Neuronal stem cell (in vitro differentiated cells): Measurements from ENCODE around the gene NINJ2.

Source experiments
- DNase-seq: peaks from one replicate; pipeline ENCODE4 v3.0.0-alpha.2; 2013; ENCODE audit warnings: low spot score
- H2AFZ ChIP-seq: one replicate; pipeline ENCODE4 v1.6.1; 2013; ENCODE audit warnings: mild to moderate bottlenecking, low read length, inconsistent platforms
- H2AK5ac ChIP-seq: 2 replicates; pipeline ENCODE4 v1.6.1; 2013; ENCODE audit warnings: low read depth, mild to moderate bottlenecking, inconsistent platforms, low read length, moderate library complexity, mixed read lengths
- H2BK120ac ChIP-seq: 2 replicates; pipeline ENCODE4 v1.6.1; 2013; ENCODE audit warnings: low read depth, mild to moderate bottlenecking, inconsistent platforms, low read length, moderate library complexity, mixed read lengths
- H2BK12ac ChIP-seq: one replicate; pipeline ENCODE4 v1.6.1; 2013; ENCODE audit warnings: low read length, inconsistent platforms
- H2BK15ac ChIP-seq: 2 replicates; pipeline ENCODE4 v1.6.1; 2013; ENCODE audit warnings: mild to moderate bottlenecking, low read length, inconsistent platforms, mixed read lengths
- H2BK5ac ChIP-seq: one replicate; pipeline ENCODE4 v1.6.1; 2013; ENCODE audit warnings: inconsistent platforms, mild to moderate bottlenecking, low read length, moderate library complexity
- H3K14ac ChIP-seq: one replicate; pipeline ENCODE4 v1.6.1; 2013; ENCODE audit warnings: low read length, inconsistent platforms
- H3K18ac ChIP-seq: 2 replicates; pipeline ENCODE4 v1.6.1; 2013; ENCODE audit warnings: low read length, inconsistent platforms
- H3K23ac ChIP-seq: 2 replicates; pipeline ENCODE4 v1.6.1; 2013; ENCODE audit warnings: low read depth, mild to moderate bottlenecking, mixed read lengths, low read length, inconsistent platforms; ENCODE audit not compliant: poor library complexity
- H3K27ac ChIP-seq: replicated peaks from 3 replicates; pipeline ENCODE4 v1.5.1; 2013; ENCODE audit warnings: low read length, inconsistent platforms
- H3K27me3 ChIP-seq, 3 experiments: 2 replicates each; pipeline ENCODE4 v1.6.1; 2013; ENCODE audit warnings: low read length in 3 of 3, mild to moderate bottlenecking in 2 of 3, inconsistent platforms in 1 of 3, low read depth in 1 of 3, mixed read lengths in 1 of 3, moderate library complexity in 1 of 3; ENCODE audit not compliant: control insufficient read depth in 3 of 3, insufficient read depth in 3 of 3
- H3K36me3 ChIP-seq, 2 donors: replicated peaks in 1 of 2; 2 replicates each; pipeline ENCODE4 v1.6.1; 2013; ENCODE audit warnings: low read length in 2 of 2; ENCODE audit not compliant: control insufficient read depth in 2 of 2, insufficient read depth in 2 of 2
- H3K4ac ChIP-seq: 2 replicates; pipeline ENCODE4 v1.6.1; 2013; ENCODE audit warnings: inconsistent platforms, mild to moderate bottlenecking, low read length, moderate library complexity
- H3K4me1 ChIP-seq, 2 donors: 1 replicate in 1 of 2; 2 replicates in 1 of 2; pipeline ENCODE4 v1.6.1; 2013; ENCODE audit warnings: low read length in 2 of 2, low read depth in 1 of 2; ENCODE audit not compliant: control insufficient read depth in 2 of 2, insufficient read depth in 1 of 2
- H3K4me2 ChIP-seq: one replicate; pipeline ENCODE4 v1.6.1; 2013; ENCODE audit warnings: mild to moderate bottlenecking, low read length, inconsistent platforms; ENCODE audit not compliant: insufficient read depth, poor library complexity, severe bottlenecking
- H3K4me3 ChIP-seq, 2 donors: 2 replicates each; pipeline ENCODE4 v1.5.1; 2013; ENCODE audit warnings: low read length in 2 of 2, mild to moderate bottlenecking in 2 of 2, inconsistent platforms in 1 of 2, moderate library complexity in 1 of 2
- H3K79me1 ChIP-seq: one replicate; pipeline ENCODE4 v1.6.1; 2013; ENCODE audit warnings: low read depth, mild to moderate bottlenecking, inconsistent platforms, low read length, moderate library complexity
- H3K9ac ChIP-seq: one replicate; pipeline ENCODE4 v1.6.1; 2013; ENCODE audit warnings: mild to moderate bottlenecking, low read depth, low read length, inconsistent platforms; ENCODE audit not compliant: poor library complexity
- H3K9me3 ChIP-seq, 2 donors: replicated peaks in 1 of 2; 2 replicates each; pipeline versions ENCODE3 to v1.6.1; 2013; ENCODE audit warnings: low read length in 2 of 2, mild to moderate bottlenecking in 2 of 2, inconsistent platforms in 1 of 2, low read depth in 1 of 2, mixed read lengths in 1 of 2, moderate library complexity in 1 of 2; ENCODE audit not compliant: control insufficient read depth in 2 of 2, insufficient read depth in 1 of 2
- H4K8ac ChIP-seq: one replicate; pipeline ENCODE4 v1.6.1; 2013; ENCODE audit warnings: low read depth, mild to moderate bottlenecking, inconsistent platforms, low read length, moderate library complexity
- H4K91ac ChIP-seq: one replicate; pipeline ENCODE4 v1.6.1; 2013; ENCODE audit warnings: low read length, low read depth, mild to moderate bottlenecking, inconsistent platforms; ENCODE audit not compliant: poor library complexity
- WGBS, 2 donors: extraction: QIAGEN DNeasy Blood & Tissue Kit; methylation state at CpG; one replicate each; pipeline ENCODE4 v1.1.7; 2013; ENCODE audit warnings: missing lambda C conversion rate in 2 of 2, mixed read lengths in 1 of 2; ENCODE audit not compliant: insufficient read length in 2 of 2, insufficient replicate concordance in 1 of 2; ENCODE audit errors: extremely low coverage in 2 of 2; 5-methylcytosine and 5-hydroxymethylcytosine counted together

Gene NINJ2

GRCh38 chr12:538731-539539 is 124.3 kb downstream of the NINJ2 start:
- H3K4me3 ChIP-seq: no peak overlapping the region
- no peak overlapping the region for H2AFZ ChIP-seq
- no peak overlapping the region for H3K14ac ChIP-seq
- H2BK15ac ChIP-seq: no peak overlapping the region
- no peak overlapping the region for H4K8ac ChIP-seq
- no CpG with 5 or more reads among the region's 10 CpGs for WGBS, 2 donors
- H3K79me1 ChIP-seq: peaks cover 3% of the 10 kb centered on the region
- no peaks in the 10 kb centered on the region for H3K9me3 ChIP-seq
- no peaks in the 10 kb centered on the region for H3K36me3 ChIP-seq
- H2BK5ac ChIP-seq: no peak overlapping the region
- H4K91ac ChIP-seq: no peak overlapping the region
- H3K4me2 ChIP-seq: no peak overlapping the region
- no peak for DNase-seq
- H3K4me1 ChIP-seq: peaks cover 20 to 31% of the 10 kb centered on the region in 2 donors
- H3K27ac ChIP-seq: no peak overlapping the region
- no peak overlapping the region for H3K9ac ChIP-seq
- H3K18ac ChIP-seq: no peak overlapping the region
- H2AK5ac ChIP-seq: no peak overlapping the region
- no peaks in the 10 kb centered on the region for H3K27me3 ChIP-seq
- H3K4ac ChIP-seq: no peak overlapping the region
- no peak overlapping the region for H2BK12ac ChIP-seq
- H3K23ac ChIP-seq: no peak overlapping the region
- no peak overlapping the region for H2BK120ac ChIP-seq

- Histone ChIP-seq H3K4me3 (no peak overlapping the region), H4K8ac (no peak overlapping the region), H3K18ac (no peak overlapping the region), H3K79me1 (peaks cover 3% of the 10 kb centered on the region), H3K9ac (no peak overlapping the region), H3K4me2 (no peak overlapping the region), H3K14ac (no peak overlapping the region), H3K27me3 (no peaks in the 10 kb centered on the region), H2BK5ac (no peak overlapping the region), H4K91ac (no peak overlapping the region), H2BK12ac (no peak overlapping the region), H3K4ac (no peak overlapping the region), H3K27ac (no peak overlapping the region), H3K4me1 (peaks cover 17 to 26% of the 10 kb centered on the region in 2 donors), H2BK120ac (no peak overlapping the region), H2BK15ac (no peak overlapping the region), H3K23ac (no peak overlapping the region), H2AK5ac (no peak overlapping the region), H3K9me3 (peaks cover 0 to 2% of the 10 kb centered on the region in 2 donors), H3K36me3 (no peaks in the 10 kb centered on the region), H2AFZ (no peak overlapping the region)
- 100% methylated on average over 1 of the region's 4 CpGs; no CpG with 5 or more reads in 1 of the 2 donors for WGBS, 2 donors
- no peak for DNase-seq
These were observed 125.5 kb downstream of the NINJ2 start for GRCh38 chr12:537772-538171.

- no peak overlapping the region for H3K23ac ChIP-seq
- H3K4me2 ChIP-seq: no peak overlapping the region
- H2AK5ac ChIP-seq: no peak overlapping the region
- no peak overlapping the region for H4K8ac ChIP-seq
- H2AFZ ChIP-seq: peak overlapping the region; percentile 54
- H2BK120ac ChIP-seq: no peak overlapping the region
- H4K91ac ChIP-seq: no peak overlapping the region
- no peak overlapping the region for H2BK12ac ChIP-seq
- no CpG with 5 or more reads among the region's 3 CpGs for WGBS, 2 donors
- H3K18ac ChIP-seq: no peak overlapping the region
- no peak for DNase-seq
- H3K36me3 ChIP-seq: no peaks in the 10 kb centered on the region
- peaks cover 3% of the 10 kb centered on the region for H3K79me1 ChIP-seq
- no peaks in the 10 kb centered on the region for H3K27me3 ChIP-seq
- no peak overlapping the region for H2BK15ac ChIP-seq
- H3K4ac ChIP-seq: no peak overlapping the region
- H3K27ac ChIP-seq: no peak overlapping the region
- no peak overlapping the region for H2BK5ac ChIP-seq
- H3K14ac ChIP-seq: no peak overlapping the region
- no peak overlapping the region for H3K9ac ChIP-seq
- H3K9me3 ChIP-seq: peaks cover 5 to 7% of the 10 kb centered on the region in 2 donors
- H3K4me1 ChIP-seq: peaks cover 8 to 17% of the 10 kb centered on the region in 2 donors
- no peak overlapping the region for H3K4me3 ChIP-seq
These were observed 126.4 kb downstream of the NINJ2 start for GRCh38 chr12:536751-537245.

DNA sequence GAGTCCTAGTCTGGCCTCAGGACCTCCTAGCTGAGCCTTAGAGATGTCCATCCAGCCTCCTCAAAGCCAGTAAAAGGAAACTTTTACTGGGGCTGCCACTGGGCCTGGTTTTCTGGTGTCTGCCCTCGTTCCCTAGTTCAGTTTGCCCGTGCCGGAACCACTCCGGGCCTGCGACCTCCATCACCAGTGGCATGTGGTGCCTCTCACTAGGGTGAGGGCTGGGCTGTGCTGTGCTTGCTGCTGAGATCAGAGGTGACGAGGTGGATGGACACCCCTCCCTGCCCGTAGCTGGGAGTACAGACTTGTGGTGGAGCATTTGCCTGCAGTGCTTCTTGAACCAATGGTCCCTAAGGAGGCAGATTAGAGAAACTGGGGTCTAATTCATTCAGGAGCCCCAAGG is 127.8 kb downstream of the NINJ2 start:
- H3K4me3 ChIP-seq: no peak overlapping the region
- H3K14ac ChIP-seq: no peak overlapping the region
- no peak overlapping the region for H3K4me2 ChIP-seq
- H3K9ac ChIP-seq: no peak overlapping the region
- H2BK5ac ChIP-seq: no peak overlapping the region
- H3K4ac ChIP-seq: no peak overlapping the region
- H3K27ac ChIP-seq: no peak overlapping the region
- no peak overlapping the region for H2BK120ac ChIP-seq
- WGBS, 2 donors: no CpG with 5 or more reads among the region's 7 CpGs
- no peak overlapping the region for H2AK5ac ChIP-seq
- no peak overlapping the region for H2AFZ ChIP-seq
- no peak overlapping the region for H4K91ac ChIP-seq
- H3K18ac ChIP-seq: no peak overlapping the region
- no peak overlapping the region for H2BK15ac ChIP-seq
- H3K4me1 ChIP-seq: peaks cover 0 to 8% of the 10 kb centered on the region in 2 donors
- H3K23ac ChIP-seq: no peak overlapping the region
- H2BK12ac ChIP-seq: no peak overlapping the region
- H3K79me1 ChIP-seq: peaks cover 3% of the 10 kb centered on the region
- H3K36me3 ChIP-seq: no peaks in the 10 kb centered on the region
- no peak overlapping the region for H4K8ac ChIP-seq
- no peak for DNase-seq
- H3K9me3 ChIP-seq: peaks cover 5 to 10% of the 10 kb centered on the region in 2 donors
- no peaks in the 10 kb centered on the region for H3K27me3 ChIP-seq
